Measurements from ENCODE around the gene NKIRAS1.

GRCh38 chr3:23940775-23941174, 24.0 kb upstream of the NKIRAS1 start:
- TF ChIP-seq ZNF565 (CRISPR knock-in tag; conservative IDR thresholded peaks at IDR 0.05; ENCODE audit: low read depth) (no peak), GLIS3 (CRISPR knock-in tag; IDR thresholded peaks at IDR 0.05) (no peak), PATZ1 (CRISPR knock-in tag; IDR thresholded peaks at IDR 0.05; ENCODE audit: borderline replicate concordance) (no peak)

Data from SK-N-SH treated with all-trans-retinoic acid at 6 μM for 48 hours (cell line).